Mucosa of descending colon (tissue), 3 donors: Measurements from ENCODE around the gene FBXO31. TPM values are rescaled to one million over a fixed set of nuclear protein-coding genes. Genes with fewer than 3 reads are reported as not detected.

Source experiments
- total RNA-seq, 3 donors: library from RNA; stranded (reverse); fragmentation: NEBNext Ultra II Directional in 2 of 3; extraction: Animal tissue kit (Norgen Biotek cat#: 25700) in 2 of 3; gene quantifications; one replicate each; pipeline versions ENCODE4 v1.2.1 to v1.2.4, GENCODE V29; 2021 to 2023
- donor health status: DM: no; HTN: no; CAD: no; lungs with moderate emphysema.
- donor health status: DM: no; HTN: no; CAD: no.
- donor health status: DM: no; HTN: yes; CAD: no.

Gene FBXO31
- total RNA-seq, 3 donors from 2014 or later: 54.2 to 104 (median 63.9) TPM

Other genes with a start within 250 kb of the FBXO31 start
- 1 to 10 TPM; 2.5 to 4.2 (median 3.0) TPM for gene C16orf95, start 66.4 kb downstream of the FBXO31 start, total RNA-seq
- 10 to 100 TPM; 66.5 to 82.9 (median 67.3) TPM for gene MAP1LC3B, start 8.6 kb upstream of the FBXO31 start, total RNA-seq
- gene ZCCHC14, start 109.2 kb upstream of the FBXO31 start, total RNA-seq: 10 to 100 TPM; 30.3 to 36.4 (median 32.3) TPM
- 1 to 10 TPM in 1 of 3 donors, under 1 TPM in 2; 0.17 to 2.1 (median 0.84) TPM for gene JPH3, start 218.7 kb upstream of the FBXO31 start, total RNA-seq